Prostate gland (tissue), 2 donors: ENCODE data around the gene ADGRL4. TPM values are rescaled to one million over a fixed set of nuclear protein-coding genes. Genes with fewer than 3 reads are reported as not detected.
"Not testable (repeated sequence)": the region's sequence is repeated elsewhere in the genome, so short reads cannot be mapped to it uniquely, and the experiment has no call there.

Experiments used
- DNase-seq: peaks from one replicate; pipeline ENCODE4 v3.0.0-alpha.2; 2019; ENCODE audit warnings: low spot score
- H3K27ac ChIP-seq, 2 donors: fragments of 200-600 bp; sonication (generic); 2 replicates each; pipeline ENCODE4 v1.5.1; 2017 to 2019
- H3K27me3 ChIP-seq: fragments of 200-600 bp; sonication (generic); replicated peaks from 2 replicates; pipeline ENCODE4 v1.5.1; 2019; ENCODE audit not compliant: insufficient read depth
- H3K36me3 ChIP-seq, 2 donors: fragments of 200-600 bp; sonication (generic); 1 replicate in 1 of 2; 2 replicates in 1 of 2; pipeline versions ENCODE4 v1.5.1 to v1.8.1; 2017 to 2019
- H3K4me1 ChIP-seq: fragments of 200-600 bp; sonication (generic); replicated peaks from 2 replicates; pipeline ENCODE4 v1.5.1; 2019
- H3K4me3 ChIP-seq, 2 donors: fragments of 200-600 bp; sonication (generic); 2 replicates each; pipeline ENCODE4 v1.5.1; 2017 to 2019
- H3K9me3 ChIP-seq: fragments of 200-600 bp; sonication (generic); 2 replicates; pipeline ENCODE4 v1.5.1; 2017
- CTCF ChIP-seq, 4 experiments: fragments of 200-600 bp in 2 of 4; fragments of 450-650 bp in 2 of 4; sonication (generic) in 2 of 4; IDR thresholded peaks; 1 replicate in 3 of 4; 2 replicates in 1 of 4; pipeline ENCODE4 v1.5.1; 2016 to 2019; ENCODE audit warnings: antibody characterized with exemption in 4 of 4, mild to moderate bottlenecking in 2 of 4, moderate library complexity in 2 of 4
- POLR2A ChIP-seq: fragments of 450-650 bp; IDR thresholded peaks from one replicate; pipeline ENCODE4 v1.6.1; 2016; ENCODE audit warnings: antibody characterized with exemption, mild to moderate bottlenecking
- POLR2AphosphoS5 ChIP-seq: sonication (generic); formaldehyde crosslinking; IDR thresholded peaks from one replicate; pipeline ENCODE4 v1.6.1; 2017; ENCODE audit warnings: antibody characterized with exemption
- WGBS: methylation state at CpG from one replicate; pipeline ENCODE4 v1.1.5; 2018; 5-methylcytosine and 5-hydroxymethylcytosine counted together
- intact Hi-C: fragments of 100-400 bp; cut with DNase I; formaldehyde crosslinking; loops from one replicate; pipeline ENCODE4 v1.14.2; 2022
- total RNA-seq, 2 donors: library from RNA; depleted of rRNA; stranded (reverse); fragments of >200 nt; gene quantifications; one replicate each; pipeline ENCODE4 v1.1.0, GENCODE V29; 2016

The ADGRL4 gene
- total RNA-seq, 2 donors from 2014 or later: 5.8 to 15.2 TPM

- H3K36me3 ChIP-seq: no peaks in the 10 kb centered on the region
- H3K4me3 ChIP-seq: no peak overlapping the region
- intact Hi-C loops: no loop called here
- no peak for DNase-seq
- TF ChIP-seq POLR2AphosphoS5 (no peak), CTCF (IDR thresholded peaks at IDR 0.05) (no peak), POLR2A (no peak)
- 93% methylated on average over 3 of the region's 3 CpGs for WGBS
- H3K9me3 ChIP-seq: no peaks in the 10 kb centered on the region
- H3K27me3 ChIP-seq: no peaks in the 10 kb centered on the region
- no peak overlapping the region for H3K27ac ChIP-seq
- no peaks in the 10 kb centered on the region for H3K4me1 ChIP-seq
Measured at GRCh38 chr1:78892260-78892840, 114.2 kb downstream of the ADGRL4 start.

GRCh38 chr1:78887458-78887857 lies 119.1 kb downstream of the ADGRL4 start:
- 84% methylated on average over 2 of the region's 2 CpGs for WGBS
- no peaks in the 10 kb centered on the region for H3K4me1 ChIP-seq
- no peak overlapping the region for H3K27ac ChIP-seq
- no peak for DNase-seq
- H3K9me3 ChIP-seq: no peaks in the 10 kb centered on the region
- intact Hi-C loops: no loop called here
- H3K36me3 ChIP-seq: no peaks in the 10 kb centered on the region
- no peak for TF ChIP-seq POLR2AphosphoS5
- no peak for TF ChIP-seq POLR2A
- no peak for TF ChIP-seq CTCF (IDR thresholded peaks at IDR 0.05)
- no peaks in the 10 kb centered on the region for H3K27me3 ChIP-seq
- no peak overlapping the region for H3K4me3 ChIP-seq

- no peak for DNase-seq
- H3K9me3 ChIP-seq: no peaks in the 10 kb centered on the region
- WGBS: 35% methylated on average over 6 of the region's 6 CpGs
- H3K4me3 ChIP-seq: no peak overlapping the region
- intact Hi-C loops: no loop called here
- no peaks in the 10 kb centered on the region for H3K4me1 ChIP-seq
- TF ChIP-seq CTCF (IDR thresholded peaks at IDR 0.05) (no peak), POLR2AphosphoS5 (no peak), POLR2A (no peak)
- H3K27me3 ChIP-seq: no peaks in the 10 kb centered on the region
- no peaks in the 10 kb centered on the region for H3K36me3 ChIP-seq
- H3K27ac ChIP-seq: no peak overlapping the region
Measured at GRCh38 chr1:78884685-78885452, 121.7 kb downstream of the ADGRL4 start.

- 85% methylated on average over 5 of the region's 5 CpGs for WGBS
Measured at GRCh38 chr1:78880223-78880622, 126.3 kb downstream of the ADGRL4 start.

GRCh38 chr1:78875986-78876385 lies 130.5 kb downstream of the ADGRL4 start:
- H3K4me3 ChIP-seq, H3K4me1 ChIP-seq, H3K27me3 ChIP-seq, H3K27ac ChIP-seq, H3K36me3 ChIP-seq, H3K9me3 ChIP-seq, DNase-seq, intact Hi-C loops: not testable (repeated sequence)
- WGBS: 87% methylated on average over 4 of the region's 4 CpGs

More at GRCh38 chr1:78880223-78880622, 126.3 kb downstream of the ADGRL4 start:
- no peak for DNase-seq
- H3K4me3 ChIP-seq: no peak overlapping the region
- no peak overlapping the region for H3K27ac ChIP-seq
- no peaks in the 10 kb centered on the region for H3K36me3 ChIP-seq
- H3K9me3 ChIP-seq: no peaks in the 10 kb centered on the region
- no peak for TF ChIP-seq CTCF (IDR thresholded peaks at IDR 0.05)
- no peak for TF ChIP-seq POLR2A
- TF ChIP-seq POLR2AphosphoS5: no peak
- intact Hi-C loops: no loop called here
- no peaks in the 10 kb centered on the region for H3K4me1 ChIP-seq
- no peaks in the 10 kb centered on the region for H3K27me3 ChIP-seq

GRCh38 chr1:78872801-78873200 lies 133.7 kb downstream of the ADGRL4 start:
- DNase-seq, H3K27me3 ChIP-seq, H3K4me1 ChIP-seq, intact Hi-C loops, H3K9me3 ChIP-seq, H3K36me3 ChIP-seq, H3K27ac ChIP-seq, H3K4me3 ChIP-seq: not testable (repeated sequence)
- WGBS: 87% methylated on average over 4 of the region's 4 CpGs
